ENCODE data around the gene RNF138.
"Not testable (repeated sequence)": the region's sequence is repeated elsewhere in the genome, so short reads cannot be mapped to it uniquely, and the experiment has no call there.

- TF ChIP-seq ETV6 (CRISPR knock-in tag; IDR thresholded peaks at IDR 0.05); ZNF121 (CRISPR knock-in tag; IDR thresholded peaks at IDR 0.05); HMGA2 (CRISPR knock-in tag; IDR thresholded peaks at IDR 0.05); ZNF138 (CRISPR knock-in tag; conservative IDR thresholded peaks at IDR 0.05); CTCF (IDR thresholded peaks at IDR 0.05); JUN (CRISPR knock-in tag; IDR thresholded peaks at IDR 0.05); USF2 (CRISPR knock-in tag; IDR thresholded peaks at IDR 0.05); NR3C1 (CRISPR knock-in tag; conservative IDR thresholded peaks at IDR 0.05; ENCODE audit: low read depth); SMAD3 (CRISPR knock-in tag; IDR thresholded peaks at IDR 0.05; ENCODE audit: borderline replicate concordance); TEAD4 (CRISPR knock-in tag; IDR thresholded peaks at IDR 0.05); RELA (CRISPR knock-in tag; IDR thresholded peaks at IDR 0.05; ENCODE audit: borderline replicate concordance); NR1H2 (CRISPR knock-in tag; IDR thresholded peaks at IDR 0.05); ERG (CRISPR knock-in tag; IDR thresholded peaks at IDR 0.05); PRRX2 (CRISPR knock-in tag; IDR thresholded peaks at IDR 0.05): not testable (repeated sequence)
These were observed 67.0 kb downstream of the RNF138 start for GRCh38 chr18:32158631-32159030.
